GM21619 (cell line): ENCODE results near the gene EIF2AK3.
"Not testable (repeated sequence)": the region's sequence is repeated elsewhere in the genome, so short reads cannot be mapped to it uniquely, and the experiment has no call there.

ENCODE experiments used
- ATAC-seq: cut with Tn5 transposase; IDR thresholded peaks from one replicate; pipeline ENCODE4 v1.9.1; 2021; ENCODE audit not compliant: unreplicated experiment

EIF2AK3 gene

GRCh38 chr2:88599527-88599926 lies 27.7 kb downstream of the EIF2AK3 start:
- peak; percentile 3 for ATAC-seq

GRCh38 chr2:88597168-88597567 lies 30.1 kb downstream of the EIF2AK3 start:
- ATAC-seq, result no peak

GRCh38 chr2:88596141-88596830 lies 31.0 kb downstream of the EIF2AK3 start:
- no peak for ATAC-seq

GRCh38 chr2:88591698-88592097 lies 35.6 kb downstream of the EIF2AK3 start:
- ATAC-seq, result no peak

GRCh38 chr2:88590998-88591613 lies 36.2 kb downstream of the EIF2AK3 start:
- ATAC-seq, result peak; percentile 85

GRCh38 chr2:88585969-88586368 lies 41.3 kb downstream of the EIF2AK3 start:
- no peak for ATAC-seq

- ATAC-seq, result no peak
Measured at GRCh38 chr2:88582030-88582429, 45.2 kb downstream of the EIF2AK3 start.

- ATAC-seq, result no peak
Measured at GRCh38 chr2:88580088-88580487, 47.2 kb downstream of the EIF2AK3 start.

- no peak for ATAC-seq
Measured at GRCh38 chr2:88575630-88576029, 51.6 kb downstream of the EIF2AK3 start.

GRCh38 chr2:88575051-88575450 lies 52.2 kb downstream of the EIF2AK3 start:
- ATAC-seq, result no peak

- peak; percentile 78 for ATAC-seq
Measured at GRCh38 chr2:88574445-88574844, 52.8 kb downstream of the EIF2AK3 start.

GRCh38 chr2:88568179-88568578 lies 59.1 kb downstream of the EIF2AK3 start:
- no peak for ATAC-seq

- ATAC-seq, result no peak
Measured at GRCh38 chr2:88564402-88564801, 62.9 kb downstream of the EIF2AK3 start.

- no peak for ATAC-seq
Measured at GRCh38 chr2:88563129-88563528, 64.1 kb downstream of the EIF2AK3 start.

GRCh38 chr2:88561646-88562388 lies 65.4 kb downstream of the EIF2AK3 start:
- peak; percentile 64 for ATAC-seq

- ATAC-seq, result no peak
Measured at GRCh38 chr2:88560619-88561307, 66.5 kb downstream of the EIF2AK3 start.

- ATAC-seq, result no peak
Measured at GRCh38 chr2:88557290-88557689, 70.0 kb downstream of the EIF2AK3 start.

- ATAC-seq, result no peak
Measured at GRCh38 chr2:88556026-88556425, 71.2 kb downstream of the EIF2AK3 start.

GRCh38 chr2:88554189-88554588 lies 73.1 kb downstream of the EIF2AK3 start:
- no peak for ATAC-seq

GRCh38 chr2:88549616-88550292 lies 77.5 kb downstream of the EIF2AK3 start:
- no peak for ATAC-seq

- not testable (repeated sequence) for ATAC-seq
Measured at GRCh38 chr2:88546291-88546690, 81.0 kb downstream of the EIF2AK3 start.
